Measurements from ENCODE around the gene SH3D19. TPM values are rescaled to one million over a fixed set of nuclear protein-coding genes. Genes with fewer than 3 reads are reported as not detected.
A peak's percentile ranks its signal among the peaks of the same experiment; 100 is the strongest.

Gene SH3D19
- total RNA-seq, 4 donors from 2014 or later, result 117 to 201 (median 130) TPM

- Histone ChIP-seq H3K36me3 (no peaks in the 10 kb centered on the region), H3K27ac (peak overlapping the region; percentile 46 to 73 (median 68)), H3K27me3 (no peaks in the 10 kb centered on the region), H3K4me1 (peaks cover 0 to 23% (median 4%) of the 10 kb centered on the region in 4 donors), H3K4me3 (no peak overlapping the region), H3K9me3 (no peaks in the 10 kb centered on the region)
- in situ Hi-C loops (cut with MboI; ENCODE audit: low pct_ligation_motif_present in 1 of 4, low pct_unique_long_range_greater_than_20kb in 1 of 4, low sequenced_read_pairs in 3 of 4), result no loop called here
- DNase-seq, result peak; percentile 62
- intact Hi-C loops (cut with DNase I; ENCODE audit: low total_unique reads), result no loop called here
- WGBS, 2 donors (ENCODE audit: low coverage in 1 of 2), result 70 to 78% methylated on average over 7 of the region's 7 CpGs
- TF ChIP-seq EP300 (IDR thresholded peaks at IDR 0.05; ENCODE audit: low read depth) (no peak), POLR2AphosphoS5 (IDR thresholded peaks at IDR 0.05) (peak; percentile 76 to 87 (median 86))
Measured at GRCh38 chr4:151169223-151169622, 156.2 kb downstream of the SH3D19 start.

- Histone ChIP-seq H3K4me1 (peaks cover 0 to 17% (median 4%) of the 10 kb centered on the region in 4 donors), H3K27ac (no peak overlapping the region), H3K4me3 (no peak overlapping the region), H3K27me3 (no peaks in the 10 kb centered on the region), H3K36me3 (peaks cover 0 to 4% (median 0%) of the 10 kb centered on the region in 4 donors), H3K9me3 (no peaks in the 10 kb centered on the region)
- no peak for DNase-seq
- in situ Hi-C loops (cut with MboI; ENCODE audit: low pct_ligation_motif_present in 1 of 4, low pct_unique_long_range_greater_than_20kb in 1 of 4, low sequenced_read_pairs in 3 of 4), result no loop called here
- TF ChIP-seq EP300 (IDR thresholded peaks at IDR 0.05; ENCODE audit: low read depth), result no peak
- no peak for TF ChIP-seq POLR2AphosphoS5 (IDR thresholded peaks at IDR 0.05)
- TF ChIP-seq POLR2A (IDR thresholded peaks at IDR 0.05), result no peak
- no peak for TF ChIP-seq CTCF (IDR thresholded peaks at IDR 0.05)
- intact Hi-C loops (cut with DNase I; ENCODE audit: low total_unique reads), result no loop called here
- 92 to 100% methylated on average over 5 to 24 of the region's 24 CpGs for WGBS, 2 donors (ENCODE audit: low coverage in 1 of 2)
Measured at GRCh38 chr4:151167561-151167960, 157.8 kb downstream of the SH3D19 start.

- Histone ChIP-seq H3K27ac (no peak overlapping the region), H3K9me3 (no peaks in the 10 kb centered on the region), H3K4me3 (no peak overlapping the region), H3K4me1 (peaks cover 0 to 12% (median 2%) of the 10 kb centered on the region in 4 donors), H3K36me3 (peaks cover 0 to 4% (median 0%) of the 10 kb centered on the region in 4 donors), H3K27me3 (no peaks in the 10 kb centered on the region)
- 84 to 100% methylated on average over 2 to 4 of the region's 4 CpGs for WGBS, 2 donors (ENCODE audit: low coverage in 1 of 2)
- in situ Hi-C loops (cut with MboI; ENCODE audit: low pct_ligation_motif_present in 1 of 4, low pct_unique_long_range_greater_than_20kb in 1 of 4, low sequenced_read_pairs in 3 of 4) (no loop called here), intact Hi-C loops (cut with DNase I; ENCODE audit: low total_unique reads) (no loop called here)
- no peak for DNase-seq
- TF ChIP-seq POLR2A (IDR thresholded peaks at IDR 0.05), result no peak
- no peak for TF ChIP-seq POLR2AphosphoS5 (IDR thresholded peaks at IDR 0.05)
- TF ChIP-seq EP300 (IDR thresholded peaks at IDR 0.05; ENCODE audit: low read depth), result no peak
- no peak for TF ChIP-seq CTCF (IDR thresholded peaks at IDR 0.05)
Measured at GRCh38 chr4:151166636-151167035, 158.8 kb downstream of the SH3D19 start.

- no peaks in the 10 kb centered on the region for H3K27me3 ChIP-seq
- H3K4me1 ChIP-seq, result peaks cover 0 to 12% (median 2%) of the 10 kb centered on the region in 4 donors
- TF ChIP-seq POLR2A (IDR thresholded peaks at IDR 0.05) (no peak), EP300 (IDR thresholded peaks at IDR 0.05; ENCODE audit: low read depth) (no peak), POLR2AphosphoS5 (IDR thresholded peaks at IDR 0.05) (no peak), CTCF (IDR thresholded peaks at IDR 0.05) (no peak)
- in situ Hi-C loops (cut with MboI; ENCODE audit: low pct_ligation_motif_present in 1 of 4, low pct_unique_long_range_greater_than_20kb in 1 of 4, low sequenced_read_pairs in 3 of 4), result no loop called here
- H3K9me3 ChIP-seq, result no peaks in the 10 kb centered on the region
- peak overlapping the region in 1 of 4 donors; percentile 1 for H3K27ac ChIP-seq
- 75 to 87% methylated on average over 9 to 10 of the region's 10 CpGs for WGBS, 2 donors (ENCODE audit: low coverage in 1 of 2)
- H3K36me3 ChIP-seq, result peaks cover 0 to 4% (median 0%) of the 10 kb centered on the region in 4 donors
- no peak overlapping the region for H3K4me3 ChIP-seq
- intact Hi-C loops (cut with DNase I; ENCODE audit: low total_unique reads), result no loop called here
- no peak for DNase-seq
Measured at GRCh38 chr4:151165205-151166000, 160.0 kb downstream of the SH3D19 start.

Measured in transverse colon (tissue), 4 donors.